ENCODE measurements around the gene SLC22A7.
"Not testable (repeated sequence)": the region's sequence is repeated elsewhere in the genome, so short reads cannot be mapped to it uniquely, and the experiment has no call there.

The SLC22A7 gene

GRCh38 chr6:43346243-43346642 lies 48.2 kb downstream of the SLC22A7 start:
- DNase-seq (ENCODE audit: low spot score): not testable (repeated sequence)

GRCh38 chr6:43347021-43347420 lies 49.0 kb downstream of the SLC22A7 start:
- DNase-seq (ENCODE audit: low spot score): no peak

GRCh38 chr6:43347444-43347843 lies 49.4 kb downstream of the SLC22A7 start:
- no peak for DNase-seq (ENCODE audit: low spot score)

- not testable (repeated sequence) for DNase-seq (ENCODE audit: low spot score)
Measured at GRCh38 chr6:43351951-43352350, 53.9 kb downstream of the SLC22A7 start.
